Loucy (cell line): ENCODE data around the gene CCDC91.

Experiments
- EZH2phosphoT487 ChIP-seq: fragments of 200-600 bp; IDR thresholded peaks from 2 replicates; pipeline ENCODE4 v1.6.1; 2018; ENCODE audit warnings: antibody characterized with exemption, mild to moderate bottlenecking, moderate library complexity, borderline replicate concordance
- TF ChIP-seq, protein P1 (sequence below): fragments of 200-600 bp; sonication (generic); conservative IDR thresholded peaks from 2 replicates; pipeline ENCODE4 v1.5.1; 2014; ENCODE audit warnings: mild to moderate bottlenecking, antibody characterized with exemption, low read length

DNA sequence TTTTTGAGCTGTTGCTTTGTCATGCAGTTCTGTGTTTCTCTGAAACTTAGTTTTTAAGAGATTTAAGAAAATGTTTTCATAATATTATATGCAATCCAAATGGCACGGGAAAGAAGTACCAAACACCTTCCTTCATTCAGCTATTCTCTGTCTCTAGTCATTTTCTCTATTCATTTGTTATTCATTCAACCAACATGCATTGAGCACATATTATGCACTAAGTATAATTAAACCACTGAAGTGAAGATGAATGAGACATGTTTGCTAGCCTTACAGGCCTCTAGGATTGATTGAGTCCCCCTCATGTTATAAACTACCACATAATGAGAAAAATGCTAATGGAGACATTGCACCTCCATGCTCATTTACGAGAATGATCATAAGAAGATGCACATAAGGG lies 45.7 kb upstream of the CCDC91 start:
- TF ChIP-seq, protein P1, sequence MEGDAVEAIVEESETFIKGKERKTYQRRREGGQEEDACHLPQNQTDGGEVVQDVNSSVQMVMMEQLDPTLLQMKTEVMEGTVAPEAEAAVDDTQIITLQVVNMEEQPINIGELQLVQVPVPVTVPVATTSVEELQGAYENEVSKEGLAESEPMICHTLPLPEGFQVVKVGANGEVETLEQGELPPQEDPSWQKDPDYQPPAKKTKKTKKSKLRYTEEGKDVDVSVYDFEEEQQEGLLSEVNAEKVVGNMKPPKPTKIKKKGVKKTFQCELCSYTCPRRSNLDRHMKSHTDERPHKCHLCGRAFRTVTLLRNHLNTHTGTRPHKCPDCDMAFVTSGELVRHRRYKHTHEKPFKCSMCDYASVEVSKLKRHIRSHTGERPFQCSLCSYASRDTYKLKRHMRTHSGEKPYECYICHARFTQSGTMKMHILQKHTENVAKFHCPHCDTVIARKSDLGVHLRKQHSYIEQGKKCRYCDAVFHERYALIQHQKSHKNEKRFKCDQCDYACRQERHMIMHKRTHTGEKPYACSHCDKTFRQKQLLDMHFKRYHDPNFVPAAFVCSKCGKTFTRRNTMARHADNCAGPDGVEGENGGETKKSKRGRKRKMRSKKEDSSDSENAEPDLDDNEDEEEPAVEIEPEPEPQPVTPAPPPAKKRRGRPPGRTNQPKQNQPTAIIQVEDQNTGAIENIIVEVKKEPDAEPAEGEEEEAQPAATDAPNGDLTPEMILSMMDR = no peak
- no peak for TF ChIP-seq EZH2phosphoT487
